Measurements from ENCODE around the gene GFAP.
"Not testable (repeated sequence)": the region's sequence is repeated elsewhere in the genome, so short reads cannot be mapped to it uniquely, and the experiment has no call there.

GFAP gene

GRCh38 chr17:44915321-44915726 is at the start of gene GFAP:
Gene GFAP, minus strand, starts transcription at chr17:44915500. Its CDS starts 14 bp downstream, at chr17:44915486.
- DNase-seq (ENCODE audit: low read depth in 3 of 3, low spot score in 1 of 3): no peak

GRCh38 chr17:44961921-44962350 is 46.6 kb upstream of the GFAP start:
- DNase-seq (ENCODE audit: low read depth in 3 of 3, low spot score in 1 of 3): no peak

DNA sequence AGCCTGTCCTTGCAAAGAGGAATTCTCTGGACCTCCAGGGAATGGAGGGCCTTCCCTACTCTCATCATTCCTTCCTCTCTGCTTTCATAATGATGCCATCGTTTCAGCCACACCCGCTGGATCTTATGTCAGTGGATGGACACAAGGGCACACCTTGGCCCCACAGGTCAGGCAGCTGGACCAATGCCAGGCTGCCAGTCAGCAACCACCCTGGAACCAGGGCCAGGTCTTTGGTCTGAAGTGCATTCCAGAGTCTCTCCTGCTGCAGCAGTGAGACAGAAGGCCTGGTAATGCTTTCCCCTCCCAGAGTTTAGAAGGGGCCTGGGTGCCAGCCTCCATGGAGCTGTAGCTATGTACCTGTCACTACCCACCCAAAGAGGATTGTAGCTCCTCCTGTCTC is 45.4 kb upstream of the GFAP start:
- no peak for DNase-seq (ENCODE audit: low read depth in 3 of 3, low spot score in 1 of 3)

GRCh38 chr17:44959821-44960531 is 44.7 kb upstream of the GFAP start:
- no peak for DNase-seq (ENCODE audit: low read depth in 3 of 3, low spot score in 1 of 3)

DNA sequence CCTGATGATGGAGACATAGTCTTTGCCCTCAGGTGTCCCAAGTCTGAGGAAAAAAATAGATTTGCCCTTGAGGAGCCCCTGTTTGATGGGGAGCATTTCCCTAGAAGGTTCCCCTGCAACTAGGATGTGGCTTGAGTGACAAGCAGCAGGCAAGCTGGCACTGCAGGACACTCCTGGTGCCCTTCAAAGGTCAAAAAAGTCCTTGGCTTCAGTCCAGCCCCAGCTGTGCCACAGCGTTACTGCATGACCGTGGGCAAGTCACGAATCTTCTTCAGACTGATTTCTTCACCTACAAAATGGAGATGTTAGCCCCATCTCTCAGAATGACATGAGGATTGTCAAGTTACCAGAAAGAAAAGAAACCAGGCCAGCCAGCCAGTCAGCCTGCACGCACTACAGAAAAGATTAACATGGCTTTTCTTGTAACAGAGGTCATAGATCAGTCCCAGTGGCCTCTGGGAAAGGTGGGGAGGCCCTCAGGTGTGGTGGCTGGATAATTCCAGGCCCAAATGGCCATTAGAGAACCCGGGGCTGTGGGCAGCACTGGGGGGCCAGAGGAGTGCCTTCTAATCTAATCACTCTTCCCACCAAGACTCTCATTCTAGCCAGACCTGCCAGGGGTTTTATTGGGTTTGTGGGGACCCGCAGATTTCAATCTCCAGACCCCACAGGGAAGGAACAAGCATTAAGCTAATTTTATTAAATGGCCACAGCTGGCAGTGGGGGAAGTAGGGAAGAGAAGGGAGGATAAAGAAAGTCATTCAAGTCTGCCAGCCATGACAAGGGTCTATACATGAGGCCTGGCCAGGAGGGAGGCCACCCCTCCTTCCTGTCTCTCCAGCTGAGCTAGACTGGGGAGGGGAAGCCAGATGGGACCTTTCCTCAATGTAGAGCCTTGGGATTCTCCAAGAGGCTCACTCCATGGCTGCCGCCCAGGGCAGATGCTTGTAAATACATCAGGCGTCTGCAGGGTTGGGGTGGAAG is 42.0 kb upstream of the GFAP start:
- DNase-seq (ENCODE audit: low read depth in 3 of 3, low spot score in 1 of 3): no peak

DNA sequence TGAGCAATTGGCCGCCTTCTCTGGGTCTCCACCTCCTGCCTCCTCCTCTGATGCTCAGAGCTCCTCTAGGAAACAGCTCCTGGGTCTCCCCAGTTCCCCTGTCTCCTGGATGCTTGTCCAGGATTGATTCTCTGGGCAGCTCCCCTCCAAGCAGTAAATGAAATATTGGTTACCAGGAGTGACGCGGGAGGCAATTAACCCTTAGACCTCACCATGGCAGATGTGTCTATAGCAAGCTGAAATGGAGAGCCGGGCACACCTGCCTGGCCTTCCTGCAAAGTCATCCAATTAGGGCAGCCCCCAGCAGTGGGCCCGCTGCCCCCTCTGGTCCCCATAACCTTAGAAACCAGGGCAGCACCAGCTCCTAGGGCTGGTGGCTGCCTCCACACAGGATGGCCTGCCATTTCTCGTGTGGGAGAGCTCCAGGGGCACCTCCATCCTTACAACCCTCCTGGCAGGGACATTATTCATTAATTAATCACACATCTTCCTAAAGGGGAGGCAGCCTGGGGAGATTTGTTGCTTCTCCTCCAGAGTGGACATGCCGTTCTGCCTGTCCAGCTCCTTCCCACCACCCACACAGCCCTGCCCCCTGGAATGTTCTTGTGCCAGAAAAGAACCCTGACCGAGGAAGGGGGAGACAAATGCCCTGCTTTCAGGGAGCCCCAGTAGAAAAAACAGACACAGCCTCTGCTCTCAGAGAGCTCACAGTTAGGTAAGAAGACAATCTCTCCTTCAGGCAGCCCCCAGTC is 40.5 kb upstream of the GFAP start:
- DNase-seq (ENCODE audit: low read depth in 3 of 3, low spot score in 1 of 3): no peak

GRCh38 chr17:44952946-44953475 is 37.7 kb upstream of the GFAP start:
- no peak for DNase-seq (ENCODE audit: low read depth in 3 of 3, low spot score in 1 of 3)

- DNase-seq (ENCODE audit: low read depth in 3 of 3, low spot score in 1 of 3): no peak
These were observed 33.1 kb upstream of the GFAP start for GRCh38 chr17:44948315-44948795.

DNA sequence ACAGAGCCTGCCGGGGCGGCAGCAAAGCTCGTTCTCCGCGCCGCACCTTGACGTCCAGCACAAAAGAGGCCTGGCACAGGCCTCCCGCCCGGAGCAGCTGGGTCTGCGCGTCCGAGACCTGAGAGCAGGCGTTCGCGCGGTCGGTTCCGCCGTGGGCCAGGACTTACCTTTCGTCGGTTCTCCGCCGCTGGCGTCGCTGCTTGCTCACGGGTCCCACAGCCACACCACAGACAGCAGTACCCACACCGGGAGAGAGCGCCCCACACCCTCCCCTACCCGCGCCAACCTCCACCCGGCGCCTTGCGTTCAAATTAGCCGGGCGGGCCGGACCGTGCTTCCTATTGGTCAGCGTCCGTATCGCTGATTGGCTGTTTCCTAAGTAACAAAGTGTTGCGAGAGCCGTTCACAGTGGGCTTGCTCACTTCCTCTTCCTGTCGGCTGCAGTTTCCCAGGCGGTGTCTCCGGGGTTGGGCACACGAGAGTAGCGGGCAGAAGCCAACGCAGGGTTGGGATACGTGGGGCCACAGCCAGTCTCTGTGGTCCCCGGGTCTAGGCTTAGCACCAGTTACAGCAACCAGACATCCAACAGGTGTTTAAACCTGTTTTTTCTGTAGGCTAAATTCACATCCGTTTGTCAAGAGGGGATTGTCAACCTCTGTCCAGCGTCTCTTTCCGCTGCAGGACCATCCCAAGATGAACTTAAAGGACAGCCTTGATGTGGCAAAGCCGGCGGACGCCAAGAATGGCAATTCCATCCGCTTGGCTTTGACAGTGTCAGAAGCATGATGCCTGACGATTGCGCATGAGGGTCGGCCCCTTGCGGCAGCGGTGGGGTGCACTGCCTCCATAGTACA is 32.4 kb upstream of the GFAP start, which contains the start of gene KIF18B:
TSS of gene KIF18B (minus strand) at position 313 of the 854 bp plus-strand sequence. CDS start 11,429 bp downstream, outside the sequence.
- peak; percentile 64 to 78 (median 74) for DNase-seq (ENCODE audit: low read depth in 3 of 3, low spot score in 1 of 3)

GRCh38 chr17:44945652-44946051 is 30.4 kb upstream of the GFAP start:
- not testable (repeated sequence) for DNase-seq (ENCODE audit: low read depth in 3 of 3, low spot score in 1 of 3)

DNA sequence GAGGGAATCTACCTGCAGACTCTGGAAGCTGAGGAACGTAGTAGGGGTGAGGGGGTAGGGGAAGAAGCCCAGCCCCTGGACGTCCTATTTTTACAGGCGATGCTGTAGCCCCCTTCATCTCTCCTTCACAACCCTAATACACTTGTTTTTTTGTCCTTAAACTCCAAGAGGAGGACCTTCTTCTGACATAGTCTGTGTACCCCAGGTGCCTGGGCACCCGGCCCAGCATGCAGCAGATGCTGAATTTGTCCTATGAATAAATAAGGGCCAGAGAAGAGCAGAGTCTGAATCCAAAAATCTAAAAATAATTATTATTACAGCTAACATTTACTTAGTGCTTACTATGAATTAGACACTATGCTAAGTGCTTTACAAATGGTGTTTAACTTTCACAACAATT is 27.2 kb upstream of the GFAP start:
- no peak for DNase-seq (ENCODE audit: low read depth in 3 of 3, low spot score in 1 of 3)

DNA sequence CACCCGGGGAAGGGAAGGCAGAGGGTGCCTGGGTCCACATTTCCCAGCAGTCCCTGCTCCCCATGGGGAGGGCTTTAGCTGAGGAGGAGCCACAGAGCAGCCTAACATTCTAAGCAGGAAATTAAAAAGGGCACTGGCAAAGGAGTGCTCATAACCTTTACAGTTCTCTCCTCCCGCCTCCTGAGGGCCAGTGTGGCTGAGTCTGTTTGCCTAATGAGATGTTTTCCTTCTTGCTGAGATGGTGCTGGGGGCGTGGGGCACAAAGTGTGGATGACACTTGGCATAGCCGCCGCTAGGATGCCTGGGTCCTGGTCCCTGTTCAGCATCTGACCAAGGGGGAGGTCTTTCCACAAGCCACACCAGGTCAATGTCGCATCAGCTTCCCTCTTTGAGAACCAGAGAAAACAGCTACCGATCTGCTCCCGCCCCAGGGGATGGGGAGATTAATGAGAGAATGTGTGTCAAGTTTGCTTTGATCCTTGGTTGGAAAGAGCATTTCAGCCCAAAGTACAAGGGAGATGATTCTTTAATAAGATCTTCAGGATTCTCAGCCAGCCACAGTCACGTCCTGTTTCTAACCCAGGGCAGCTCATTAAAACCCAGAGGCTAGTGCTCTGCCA is 26.5 kb upstream of the GFAP start:
- no peak for DNase-seq (ENCODE audit: low read depth in 3 of 3, low spot score in 1 of 3)

DNA sequence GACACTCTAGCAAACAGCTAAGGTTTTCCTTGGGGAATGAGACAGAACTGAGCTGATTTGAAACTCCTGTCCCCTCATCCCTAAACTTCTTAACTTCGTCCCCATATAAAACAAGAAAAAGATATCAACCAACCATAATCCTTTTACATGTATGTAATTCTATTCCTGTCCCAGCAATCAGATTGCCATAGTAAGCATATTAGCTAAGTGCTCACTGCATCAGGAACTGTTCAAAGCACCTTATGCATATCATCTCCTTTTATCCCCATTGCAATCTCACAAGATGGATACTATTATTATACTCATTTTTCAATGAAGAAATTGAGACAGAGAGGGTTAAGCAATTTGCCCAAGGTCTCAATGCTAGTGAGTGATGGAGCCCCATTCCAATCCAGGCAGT is 25.5 kb upstream of the GFAP start:
- DNase-seq (ENCODE audit: low read depth in 3 of 3, low spot score in 1 of 3): no peak

- DNase-seq (ENCODE audit: low read depth in 3 of 3, low spot score in 1 of 3): no peak
These were observed 25.0 kb upstream of the GFAP start for GRCh38 chr17:44940317-44940716.

GRCh38 chr17:44935116-44935515 is 19.8 kb upstream of the GFAP start:
- DNase-seq (ENCODE audit: low read depth in 3 of 3, low spot score in 1 of 3): no peak

DNA sequence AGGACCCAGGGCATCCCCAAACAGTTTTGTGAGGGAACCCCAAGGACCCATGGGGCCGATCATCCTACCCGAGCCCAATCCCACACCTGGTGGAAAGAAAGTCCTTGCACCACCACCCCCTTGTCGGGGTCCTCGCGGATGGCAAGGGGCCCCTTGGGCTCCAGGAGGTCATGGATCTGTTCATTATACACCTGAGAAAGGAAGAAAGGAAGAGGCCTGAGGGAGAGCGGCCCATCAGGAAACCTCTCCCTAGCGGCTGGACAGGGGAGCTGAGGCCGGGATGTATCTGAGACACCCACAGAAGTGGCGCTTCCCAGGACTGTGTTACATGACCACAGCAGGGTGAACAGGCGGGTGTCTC is 19.4 kb upstream of the GFAP start:
- DNase-seq (ENCODE audit: low read depth in 3 of 3, low spot score in 1 of 3): no peak

- DNase-seq (ENCODE audit: low read depth in 3 of 3, low spot score in 1 of 3): no peak
These were observed 18.8 kb upstream of the GFAP start for GRCh38 chr17:44933824-44934744.

GRCh38 chr17:44932787-44933097 is 17.4 kb upstream of the GFAP start:
- DNase-seq (ENCODE audit: low read depth in 3 of 3, low spot score in 1 of 3): no peak
